Activated CD8-positive, alpha-beta memory T cell treated with anti-CD3 and anti-CD28 coated beads, Interleukin-2, amount 50 U/mL, for 24 hours (primary cell): ENCODE data around the gene CRTAC1.

ENCODE experiments used
- DNase-seq: peaks from one replicate; pipeline ENCODE4 v3.0.0-alpha.2; 2020; ENCODE audit errors: extremely low read depth

CRTAC1 gene

GRCh38 chr10:97924678-97925077 lies 105.7 kb downstream of the CRTAC1 start:
- no peak for DNase-seq

GRCh38 chr10:97923476-97923875 lies 106.9 kb downstream of the CRTAC1 start:
- no peak for DNase-seq

- no peak for DNase-seq
These were observed 107.4 kb downstream of the CRTAC1 start for GRCh38 chr10:97923057-97923456.

- no peak for DNase-seq
These were observed 108.2 kb downstream of the CRTAC1 start for GRCh38 chr10:97922022-97922758.

GRCh38 chr10:97921581-97922021 lies 108.8 kb downstream of the CRTAC1 start:
- DNase-seq: no peak

- no peak for DNase-seq
These were observed 109.6 kb downstream of the CRTAC1 start for GRCh38 chr10:97920865-97921264.

GRCh38 chr10:97919012-97919411 lies 111.4 kb downstream of the CRTAC1 start:
- no peak for DNase-seq

- no peak for DNase-seq
These were observed 113.8 kb downstream of the CRTAC1 start for GRCh38 chr10:97916586-97916985.

GRCh38 chr10:97915346-97916131 lies 114.9 kb downstream of the CRTAC1 start:
- DNase-seq: no peak

GRCh38 chr10:97914837-97915211 lies 115.6 kb downstream of the CRTAC1 start:
- DNase-seq: peak; percentile 57

GRCh38 chr10:97914171-97914836 lies 116.1 kb downstream of the CRTAC1 start:
- DNase-seq: no peak

- no peak for DNase-seq
These were observed 116.8 kb downstream of the CRTAC1 start for GRCh38 chr10:97913614-97914013.

GRCh38 chr10:97913193-97913592 lies 117.2 kb downstream of the CRTAC1 start:
- DNase-seq: no peak

GRCh38 chr10:97911217-97911616 lies 119.2 kb downstream of the CRTAC1 start:
- DNase-seq: no peak

GRCh38 chr10:97910661-97911060 lies 119.8 kb downstream of the CRTAC1 start:
- no peak for DNase-seq

- no peak for DNase-seq
These were observed 122.6 kb downstream of the CRTAC1 start for GRCh38 chr10:97907830-97908229.

GRCh38 chr10:97907211-97907610 lies 123.2 kb downstream of the CRTAC1 start:
- no peak for DNase-seq

- no peak for DNase-seq
These were observed 125.1 kb downstream of the CRTAC1 start for GRCh38 chr10:97905276-97905675.

GRCh38 chr10:97904576-97904975 lies 125.8 kb downstream of the CRTAC1 start:
- DNase-seq: no peak

- no peak for DNase-seq
These were observed 126.4 kb downstream of the CRTAC1 start for GRCh38 chr10:97904018-97904381.

GRCh38 chr10:97903128-97904017 lies 127.0 kb downstream of the CRTAC1 start:
- DNase-seq: no peak

- DNase-seq: no peak
These were observed 129.0 kb downstream of the CRTAC1 start for GRCh38 chr10:97901381-97901780.
